Astrocyte (in vitro differentiated cells and primary cell): Measurements from ENCODE around the gene VASP. TPM values are rescaled to one million over a fixed set of nuclear protein-coding genes. Genes with fewer than 3 reads are reported as not detected.

Experiments used
- DNase-seq: peaks from one replicate; pipeline ENCODE4 v3.0.0-alpha.2; 2010; ENCODE audit warnings: low read depth
- FAIRE-seq: peaks from 2 replicates; lab custom pipeline; 2011; peaks lifted over from hg19 to GRCh38; lab: Jason Lieb, UNC
- H2AFZ ChIP-seq: 2 replicates; pipeline ENCODE4 v1.6.0; 2012; ENCODE audit warnings: low read depth, low read length, inconsistent platforms
- H3K27ac ChIP-seq: 2 replicates; pipeline ENCODE4 v1.5.1; 2011; ENCODE audit warnings: low read depth, low read length, inconsistent platforms
- H3K27me3 ChIP-seq: 2 replicates; pipeline ENCODE4 v1.6.0; 2011; ENCODE audit warnings: low read length, inconsistent platforms; ENCODE audit not compliant: insufficient read depth
- H3K36me3 ChIP-seq: 2 replicates; pipeline ENCODE4 v1.5.1; 2011; ENCODE audit warnings: low read length, inconsistent platforms; ENCODE audit not compliant: insufficient read depth
- H3K4me1 ChIP-seq: 2 replicates; pipeline ENCODE4 v1.5.1; 2011; ENCODE audit warnings: low read length, inconsistent platforms; ENCODE audit not compliant: insufficient read depth
- H3K4me2 ChIP-seq: 2 replicates; pipeline ENCODE4 v1.6.0; 2012; ENCODE audit warnings: low read length, inconsistent platforms
- H3K4me3 ChIP-seq: 2 replicates; pipeline ENCODE4 v1.5.1; 2011; ENCODE audit warnings: low read depth, mild to moderate bottlenecking, low read length, inconsistent platforms; ENCODE audit not compliant: insufficient read depth
- H3K79me2 ChIP-seq: 2 replicates; pipeline ENCODE4 v1.6.0; 2012; ENCODE audit warnings: mild to moderate bottlenecking, low read length, inconsistent platforms; ENCODE audit not compliant: insufficient read depth
- H3K9ac ChIP-seq: 2 replicates; pipeline ENCODE4 v1.6.0; 2012; ENCODE audit warnings: mild to moderate bottlenecking, low read length, inconsistent platforms
- H3K9me3 ChIP-seq: 2 replicates; pipeline ENCODE4 v1.5.1; 2012; ENCODE audit warnings: low read depth, mild to moderate bottlenecking, low read length, inconsistent platforms; ENCODE audit not compliant: insufficient read depth
- H4K20me1 ChIP-seq: 2 replicates; pipeline ENCODE4 v1.6.0; 2012; ENCODE audit warnings: low read length, inconsistent platforms; ENCODE audit not compliant: insufficient read depth
- H3K27ac Mint-ChIP-seq: one replicate; pipeline ENCODE4 v1.8.0; 2021; ENCODE audit warnings: mild to moderate bottlenecking, mixed read lengths; ENCODE audit not compliant: unreplicated experiment
- H3K27me3 Mint-ChIP-seq: one replicate; pipeline ENCODE4 v1.8.0; 2021; ENCODE audit warnings: low read depth, mixed read lengths; ENCODE audit not compliant: unreplicated experiment
- H3K36me3 Mint-ChIP-seq: one replicate; pipeline ENCODE4 v1.8.0; 2021; ENCODE audit warnings: low read depth, mixed read lengths; ENCODE audit not compliant: unreplicated experiment
- H3K4me1 Mint-ChIP-seq: one replicate; pipeline ENCODE4 v1.8.0; 2021; ENCODE audit warnings: low read depth, mixed read lengths; ENCODE audit not compliant: unreplicated experiment
- H3K4me3 Mint-ChIP-seq: one replicate; pipeline ENCODE4 v1.8.0; 2021; ENCODE audit warnings: mild to moderate bottlenecking, moderate library complexity, mixed read lengths; ENCODE audit not compliant: unreplicated experiment
- H3K9me3 Mint-ChIP-seq: one replicate; pipeline ENCODE4 v1.8.0; 2021; ENCODE audit warnings: mild to moderate bottlenecking, mixed read lengths; ENCODE audit not compliant: unreplicated experiment
- CTCF ChIP-seq: IDR thresholded peaks from 2 replicates; pipeline ENCODE4 v1.5.1; 2011; ENCODE audit warnings: low read depth, mild to moderate bottlenecking, inconsistent platforms, low read length, moderate library complexity; ENCODE audit not compliant: insufficient read depth
- EZH2 ChIP-seq: IDR thresholded peaks from 2 replicates; pipeline ENCODE4 v1.6.1; 2012; ENCODE audit warnings: mild to moderate bottlenecking, low read length, inconsistent platforms; ENCODE audit not compliant: insufficient read depth
- total RNA-seq: library from RNA; stranded (reverse); gene quantifications from 2 replicates; pipeline ENCODE4 v1.2.1, GENCODE V29; 2021

Gene VASP
- total RNA-seq, 1 donor from 2014 or later = 222 TPM

- Histone ChIP-seq H4K20me1 (peaks cover 54% of the 10 kb centered on the region), H3K79me2 (no peaks in the 10 kb centered on the region), H3K9ac (no peak overlapping the region), H3K4me1 (no peaks in the 10 kb centered on the region), H3K4me2 (no peak overlapping the region), H2AFZ (no peak overlapping the region), H3K27ac (no peak overlapping the region), H3K36me3 (no peaks in the 10 kb centered on the region), H3K4me3 (no peak overlapping the region), H3K9me3 (no peaks in the 10 kb centered on the region), H3K27me3 (no peaks in the 10 kb centered on the region)
- peaks cover 9% of the 10 kb centered on the region for H3K36me3 Mint-ChIP-seq
- H3K4me1 Mint-ChIP-seq = no peaks in the 10 kb centered on the region
- DNase-seq = no peak
- H3K4me3 Mint-ChIP-seq = no peak overlapping the region
- no peak overlapping the region for H3K27ac Mint-ChIP-seq
- TF ChIP-seq EZH2 (no peak), CTCF (no peak)
- FAIRE-seq = no peak
- H3K27me3 Mint-ChIP-seq = no peaks in the 10 kb centered on the region
- peaks cover 2% of the 10 kb centered on the region for H3K9me3 Mint-ChIP-seq
Observed at GRCh38 chr19:45553464-45553863, 46.2 kb downstream of the VASP start.

GRCh38 chr19:45554481-45554880, 47.2 kb downstream of the VASP start:
- no peaks in the 10 kb centered on the region for H3K79me2 ChIP-seq
- peaks cover 57% of the 10 kb centered on the region for H4K20me1 ChIP-seq
- no peak for TF ChIP-seq EZH2
- TF ChIP-seq CTCF = no peak
- no peak overlapping the region for H3K4me2 ChIP-seq
- no peaks in the 10 kb centered on the region for H3K4me1 ChIP-seq
- no peak overlapping the region for H3K4me3 Mint-ChIP-seq
- DNase-seq = no peak
- no peak overlapping the region for H3K9ac ChIP-seq
- H2AFZ ChIP-seq = no peak overlapping the region
- peaks cover 2% of the 10 kb centered on the region for H3K9me3 Mint-ChIP-seq
- peaks cover 9% of the 10 kb centered on the region for H3K36me3 Mint-ChIP-seq
- H3K27me3 Mint-ChIP-seq = no peaks in the 10 kb centered on the region
- H3K27ac ChIP-seq = no peak overlapping the region
- no peak overlapping the region for H3K27ac Mint-ChIP-seq
- no peak overlapping the region for H3K4me3 ChIP-seq
- no peak for FAIRE-seq
- no peaks in the 10 kb centered on the region for H3K9me3 ChIP-seq
- H3K4me1 Mint-ChIP-seq = no peaks in the 10 kb centered on the region
- H3K27me3 ChIP-seq = no peaks in the 10 kb centered on the region
- no peaks in the 10 kb centered on the region for H3K36me3 ChIP-seq

- no peaks in the 10 kb centered on the region for H3K27me3 Mint-ChIP-seq
- H3K27ac Mint-ChIP-seq = no peak overlapping the region
Observed at GRCh38 chr19:45556835-45557234, 49.6 kb downstream of the VASP start.

More at GRCh38 chr19:45556835-45557234, 49.6 kb downstream of the VASP start:
- no peak for DNase-seq
- Histone ChIP-seq H3K9ac (no peak overlapping the region), H3K4me1 (no peaks in the 10 kb centered on the region), H3K79me2 (no peaks in the 10 kb centered on the region), H3K27me3 (no peaks in the 10 kb centered on the region), H3K4me2 (no peak overlapping the region), H3K36me3 (no peaks in the 10 kb centered on the region), H4K20me1 (peaks cover 68% of the 10 kb centered on the region), H3K27ac (no peak overlapping the region), H3K9me3 (no peaks in the 10 kb centered on the region), H2AFZ (no peak overlapping the region), H3K4me3 (no peak overlapping the region)
- no peak for FAIRE-seq
- TF ChIP-seq EZH2 = no peak
- no peak for TF ChIP-seq CTCF
- Mint-ChIP-seq H3K4me1 (no peaks in the 10 kb centered on the region), H3K9me3 (no peaks in the 10 kb centered on the region), H3K36me3 (peaks cover 11% of the 10 kb centered on the region), H3K4me3 (no peak overlapping the region)
